ENCODE measurements around the gene MAGI3.

GRCh38 chr1:113388017-113388620 is 2.2 kb upstream of the MAGI3 start:
- TF ChIP-seq, protein P1, sequence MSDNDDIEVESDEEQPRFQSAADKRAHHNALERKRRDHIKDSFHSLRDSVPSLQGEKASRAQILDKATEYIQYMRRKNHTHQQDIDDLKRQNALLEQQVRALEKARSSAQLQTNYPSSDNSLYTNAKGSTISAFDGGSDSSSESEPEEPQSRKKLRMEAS (IDR thresholded peaks at IDR 0.05): no peak
- TF ChIP-seq RAD21 (IDR thresholded peaks at IDR 0.05) (no peak), CTCF (IDR thresholded peaks at IDR 0.05; ENCODE audit: low read depth, low read length, missing input control) (no peak), ATF3 (IDR thresholded peaks at IDR 0.05) (no peak), REST (IDR thresholded peaks at IDR 0.05) (no peak), JUND (IDR thresholded peaks at IDR 0.05) (no peak)

Data from liver (tissue), 3 donors.